Activated T-cell treated with anti-CD3 and anti-CD28 coated beads for 1 hour (primary cell): ENCODE data around the gene DAZAP1.
"Not testable (repeated sequence)": the region's sequence is repeated elsewhere in the genome, so short reads cannot be mapped to it uniquely, and the experiment has no call there.

Experiments
- DNase-seq: peaks from one replicate; pipeline ENCODE4 v3.0.0-alpha.2; 2020; ENCODE audit warnings: low read depth

The DAZAP1 gene

GRCh38 chr19:1411255-1412191 lies 4.1 kb downstream of the DAZAP1 start:
- DNase-seq = no peak

GRCh38 chr19:1412323-1412923 lies 5.0 kb downstream of the DAZAP1 start:
- no peak for DNase-seq

- no peak for DNase-seq
Observed at GRCh38 chr19:1412995-1413800, 5.8 kb downstream of the DAZAP1 start.

GRCh38 chr19:1416014-1416841 lies 8.8 kb downstream of the DAZAP1 start:
- DNase-seq = no peak

- DNase-seq = no peak
Observed at GRCh38 chr19:1417145-1417544, 9.8 kb downstream of the DAZAP1 start.

- DNase-seq = no peak
Observed at GRCh38 chr19:1417681-1418495, 10.5 kb downstream of the DAZAP1 start.

GRCh38 chr19:1418496-1418775 lies 11.1 kb downstream of the DAZAP1 start:
- DNase-seq = no peak

- DNase-seq = no peak
Observed at GRCh38 chr19:1418951-1419738, 11.8 kb downstream of the DAZAP1 start.

- DNase-seq = not testable (repeated sequence)
Observed at GRCh38 chr19:1420085-1420484, 12.7 kb downstream of the DAZAP1 start.

- DNase-seq = no peak
Observed at GRCh38 chr19:1420590-1420989, 13.2 kb downstream of the DAZAP1 start.

GRCh38 chr19:1421218-1421957 lies 14.0 kb downstream of the DAZAP1 start:
- no peak for DNase-seq

GRCh38 chr19:1421958-1422305 lies 14.5 kb downstream of the DAZAP1 start:
- DNase-seq = no peak

GRCh38 chr19:1422360-1422759 lies 15.0 kb downstream of the DAZAP1 start:
- DNase-seq = no peak

GRCh38 chr19:1422943-1423342 lies 15.6 kb downstream of the DAZAP1 start:
- no peak for DNase-seq

GRCh38 chr19:1423436-1424191 lies 16.2 kb downstream of the DAZAP1 start:
- no peak for DNase-seq

GRCh38 chr19:1424192-1424955 lies 17.0 kb downstream of the DAZAP1 start:
- DNase-seq = no peak

GRCh38 chr19:1425102-1425837 lies 17.9 kb downstream of the DAZAP1 start:
- no peak for DNase-seq
